ENCODE results near the gene ECM2.

DNA sequence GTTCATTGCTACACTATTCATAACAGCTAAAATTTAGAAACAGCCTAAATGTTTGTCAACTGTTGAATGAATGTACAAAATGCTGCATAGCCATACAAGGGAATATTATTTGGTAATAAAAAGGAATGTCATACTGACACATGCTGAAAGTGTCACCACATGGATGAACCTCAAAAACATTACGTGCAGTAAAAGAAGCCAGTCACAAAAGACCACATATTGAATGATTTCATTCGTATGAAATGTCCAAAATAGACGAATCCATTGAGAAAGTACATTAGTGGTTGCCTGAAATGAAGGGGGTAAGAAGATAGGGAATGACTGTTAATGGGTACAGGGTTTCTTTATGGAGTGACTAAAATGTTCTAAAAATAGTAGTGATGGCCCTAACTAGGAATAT, 11.6 kb upstream of the ECM2 start:
- TF ChIP-seq POLR2A (IDR thresholded peaks at IDR 0.05) = no peak
- no peak for TF ChIP-seq POLR2AphosphoS5 (IDR thresholded peaks at IDR 0.05)
- TF ChIP-seq EP300 (IDR thresholded peaks at IDR 0.05) = no peak

All from upper lobe of left lung (tissue), 4 donors.